CD14-positive monocyte (primary cell): ENCODE data around the gene PEX26. TPM values are rescaled to one million over a fixed set of nuclear protein-coding genes. Genes with fewer than 3 reads are reported as not detected.
A peak's percentile ranks its signal among the peaks of the same experiment; 100 is the strongest.

Experiments
- DNase-seq, 3 donors: peaks; one replicate each; pipeline ENCODE4 v3.0.0-alpha.2; 2011 to 2022
- H2AFZ ChIP-seq: 2 replicates; pipeline ENCODE4 v1.6.0; 2012; ENCODE audit warnings: mild to moderate bottlenecking, low read depth, low read length, inconsistent platforms; ENCODE audit not compliant: insufficient read depth, poor library complexity, severe bottlenecking
- H3K27ac ChIP-seq, 2 donors: 1 replicate in 1 of 2; 2 replicates in 1 of 2; pipeline ENCODE4 v1.5.1; 2012 to 2013; ENCODE audit warnings: low read length in 2 of 2, control low read depth in 1 of 2, inconsistent platforms in 1 of 2, low read depth in 1 of 2, mild to moderate bottlenecking in 1 of 2
- H3K27me3 ChIP-seq, 2 donors: one replicate each; pipeline versions ENCODE4 v1.6.0 to v1.6.1; 2011 to 2013; ENCODE audit warnings: low read length in 2 of 2; ENCODE audit not compliant: control insufficient read depth in 2 of 2, insufficient read depth in 2 of 2
- H3K36me3 ChIP-seq, 2 donors: replicated peaks in 1 of 2; 1 replicate in 1 of 2; 2 replicates in 1 of 2; pipeline versions ENCODE4 v1.5.1 to v1.6.1; 2012 to 2013; ENCODE audit warnings: low read length in 2 of 2, control low read depth in 1 of 2, inconsistent platforms in 1 of 2, mild to moderate bottlenecking in 1 of 2; ENCODE audit not compliant: insufficient read depth in 2 of 2, control insufficient read depth in 1 of 2
- H3K4me1 ChIP-seq, 2 donors: 1 replicate in 1 of 2; 2 replicates in 1 of 2; pipeline versions ENCODE4 v1.5.1 to v1.6.1; 2012 to 2013; ENCODE audit warnings: low read length in 2 of 2, control low read depth in 1 of 2, inconsistent platforms in 1 of 2, mild to moderate bottlenecking in 1 of 2, moderate library complexity in 1 of 2; ENCODE audit not compliant: insufficient read depth in 2 of 2, control insufficient read depth in 1 of 2
- H3K4me2 ChIP-seq: replicated peaks from 2 replicates; pipeline ENCODE3; 2012; ENCODE audit warnings: low read length, moderate library complexity, mild to moderate bottlenecking; ENCODE audit not compliant: poor library complexity, severe bottlenecking; ENCODE audit errors: extremely low read depth
- H3K4me3 ChIP-seq, 3 experiments: fragments of 200-600 bp in 1 of 3; sonication (generic) in 1 of 3; replicated peaks in 1 of 3; 1 replicate in 2 of 3; 2 replicates in 1 of 3; pipeline ENCODE4 v1.5.1; 2011 to 2013; ENCODE audit warnings: low read length in 3 of 3, mild to moderate bottlenecking in 3 of 3, control low read depth in 2 of 3, low read depth in 2 of 3, inconsistent platforms in 1 of 3, moderate library complexity in 1 of 3
- H3K79me2 ChIP-seq: 2 replicates; pipeline ENCODE4 v1.6.0; 2012; ENCODE audit warnings: mild to moderate bottlenecking, control low read depth, inconsistent platforms, low read length, moderate library complexity; ENCODE audit not compliant: insufficient read depth
- H3K9ac ChIP-seq: 2 replicates; pipeline ENCODE4 v1.6.0; 2017; ENCODE audit warnings: low read length, mild to moderate bottlenecking; ENCODE audit not compliant: insufficient read depth, poor library complexity, severe bottlenecking
- H3K9me3 ChIP-seq, 2 donors: replicated peaks in 1 of 2; 1 replicate in 1 of 2; 2 replicates in 1 of 2; pipeline versions ENCODE4 v1.5.1 to v1.6.1; 2012 to 2013; ENCODE audit warnings: low read length in 2 of 2, control low read depth in 1 of 2; ENCODE audit not compliant: control insufficient read depth in 1 of 2, insufficient read depth in 1 of 2
- H4K20me1 ChIP-seq: 2 replicates; pipeline ENCODE4 v1.6.0; 2012; ENCODE audit warnings: mild to moderate bottlenecking, low read length, control low read depth, moderate library complexity; ENCODE audit not compliant: insufficient read depth
- H3K27ac Mint-ChIP-seq, 7 donors: one replicate each; pipeline ENCODE4 v1.8.0; 2020; ENCODE audit warnings: mild to moderate bottlenecking in 7 of 7, mixed read lengths in 7 of 7, moderate library complexity in 6 of 7, inconsistent platforms in 2 of 7
- H3K27me3 Mint-ChIP-seq, 3 donors: one replicate each; pipeline ENCODE4 v1.8.0; 2021 to 2022; ENCODE audit warnings: low read depth in 3 of 3, mild to moderate bottlenecking in 3 of 3, mixed read lengths in 3 of 3, moderate library complexity in 3 of 3, inconsistent platforms in 1 of 3
- H3K36me3 Mint-ChIP-seq, 2 donors: one replicate each; pipeline ENCODE4 v1.8.0; 2020; ENCODE audit warnings: mixed read lengths in 2 of 2, inconsistent platforms in 1 of 2, mild to moderate bottlenecking in 1 of 2
- H3K4me1 Mint-ChIP-seq: one replicate; pipeline ENCODE4 v1.8.0; 2020; ENCODE audit warnings: mild to moderate bottlenecking, mixed read lengths
- H3K4me3 Mint-ChIP-seq, 2 donors: one replicate each; pipeline ENCODE4 v1.8.0; 2020; ENCODE audit warnings: mild to moderate bottlenecking in 2 of 2, mixed read lengths in 2 of 2, moderate library complexity in 1 of 2
- H3K9me3 Mint-ChIP-seq, 7 donors: one replicate each; pipeline ENCODE4 v1.8.0; 2020 to 2022; ENCODE audit warnings: mixed read lengths in 7 of 7, mild to moderate bottlenecking in 6 of 7, moderate library complexity in 6 of 7, inconsistent platforms in 2 of 7
- CTCF ChIP-seq: fragments of 200-600 bp; IDR thresholded peaks from one replicate; pipeline ENCODE4 v1.8.0; 2022; ENCODE audit warnings: antibody characterized with exemption, mild to moderate bottlenecking
- WGBS: methylation state at CpG from one replicate; pipeline ENCODE4 v1.1.5; 2013; ENCODE audit warnings: missing lambda C conversion rate; ENCODE audit not compliant: insufficient coverage; 5-methylcytosine and 5-hydroxymethylcytosine counted together
- intact Hi-C, 2 donors: fragments of 100-400 bp; cut with micrococcal nuclease; formaldehyde crosslinking; loops; one replicate each; pipeline versions ENCODE4 v1.15.0 to v1.15.1; 2023
- polyA plus RNA-seq, 3 donors: library from polyadenylated mRNA; depleted of rRNA in 1 of 3; unstranded in 2 of 3; stranded (reverse) in 1 of 3; fragments of 300-500 nt in 2 of 3; fragments of >200 nt in 1 of 3; fragmentation: Illumina TruSeq in 2 of 3; gene quantifications; 1 replicate in 2 of 3; 2 replicates in 1 of 3; pipeline ENCODE4 v1.2.3, GENCODE V29; 2012 to 2021

Gene PEX26
- polyA plus RNA-seq, 3 donors: 3.4 to 8.6 (median 3.7) TPM

- no CpG with 5 or more reads among the region's 3 CpGs for WGBS
- H3K36me3 Mint-ChIP-seq: peaks cover 19 to 21% of the 10 kb centered on the region in 2 donors
- peak overlapping the region in 1 of 2 donors; percentile 61 for H3K4me3 Mint-ChIP-seq
Measured at GRCh38 chr22:18108187-18108586, 30.4 kb downstream of the PEX26 start.

GRCh38 chr22:18109410-18110193 lies 31.8 kb downstream of the PEX26 start:
- WGBS: 44% methylated on average over 12 of the region's 14 CpGs
- Mint-ChIP-seq H3K27me3 (peaks cover 74 to 78% (median 76%) of the 10 kb centered on the region in 3 donors), H3K36me3 (peaks cover 10 to 13% of the 10 kb centered on the region in 2 donors)

More at GRCh38 chr22:18108187-18108586, 30.4 kb downstream of the PEX26 start:
- H3K4me2 ChIP-seq: no peak overlapping the region
- H3K4me1 ChIP-seq: peaks cover 0 to 12% of the 10 kb centered on the region in 2 donors
- Mint-ChIP-seq H3K4me1 (peaks cover 9% of the 10 kb centered on the region), H3K9me3 (peaks cover 8 to 39% (median 28%) of the 10 kb centered on the region in 7 donors), H3K27me3 (peaks cover 61 to 64% (median 62%) of the 10 kb centered on the region in 3 donors), H3K27ac (no peak overlapping the region)
- TF ChIP-seq CTCF: no peak
- intact Hi-C loops: no loop called here
- peaks cover 0 to 5% of the 10 kb centered on the region in 2 donors for H3K36me3 ChIP-seq
- peaks cover 10 to 11% of the 10 kb centered on the region in 2 donors for H3K9me3 ChIP-seq
- H4K20me1 ChIP-seq: peaks cover 3% of the 10 kb centered on the region
- H3K27me3 ChIP-seq: peaks cover 36 to 48% of the 10 kb centered on the region in 2 donors
- no peaks in the 10 kb centered on the region for H3K79me2 ChIP-seq
- H2AFZ ChIP-seq: no peak overlapping the region
- H3K4me3 ChIP-seq: no peak overlapping the region
- no peak overlapping the region for H3K27ac ChIP-seq
- no peak overlapping the region for H3K9ac ChIP-seq
- no peak for DNase-seq

More at GRCh38 chr22:18109410-18110193, 31.8 kb downstream of the PEX26 start:
- Mint-ChIP-seq H3K4me3 (peak overlapping the region in 1 of 2 donors; percentile 67), H3K4me1 (peaks cover 21% of the 10 kb centered on the region), H3K27ac (no peak overlapping the region), H3K9me3 (peaks cover 7 to 33% (median 28%) of the 10 kb centered on the region in 7 donors)
- peaks cover 13% of the 10 kb centered on the region for H4K20me1 ChIP-seq
- no peak overlapping the region for H2AFZ ChIP-seq
- intact Hi-C loops: no loop called here
- no peak overlapping the region for H3K4me2 ChIP-seq
- H3K79me2 ChIP-seq: no peaks in the 10 kb centered on the region
- H3K4me1 ChIP-seq: peaks cover 13 to 25% of the 10 kb centered on the region in 2 donors
- no peak overlapping the region for H3K27ac ChIP-seq
- DNase-seq: no peak
- TF ChIP-seq CTCF: no peak
- H3K9me3 ChIP-seq: peaks cover 10 to 21% of the 10 kb centered on the region in 2 donors
- H3K36me3 ChIP-seq: no peaks in the 10 kb centered on the region
- H3K27me3 ChIP-seq: peaks cover 44 to 62% of the 10 kb centered on the region in 2 donors
- H3K4me3 ChIP-seq: no peak overlapping the region
- H3K9ac ChIP-seq: no peak overlapping the region
